NCI-H82 treated with DMSO at 0.1 percent for 48 hours (cell line): Measurements from ENCODE around the gene BEND6.
"Not testable (repeated sequence)": the region's sequence is repeated elsewhere in the genome, so short reads cannot be mapped to it uniquely, and the experiment has no call there.

Source experiments
- DNase-seq: peaks from one replicate; lab custom pipeline; 2025; ENCODE audit not compliant: unreplicated experiment; lab: John Stamatoyannopoulos, UW

The BEND6 gene

DNA sequence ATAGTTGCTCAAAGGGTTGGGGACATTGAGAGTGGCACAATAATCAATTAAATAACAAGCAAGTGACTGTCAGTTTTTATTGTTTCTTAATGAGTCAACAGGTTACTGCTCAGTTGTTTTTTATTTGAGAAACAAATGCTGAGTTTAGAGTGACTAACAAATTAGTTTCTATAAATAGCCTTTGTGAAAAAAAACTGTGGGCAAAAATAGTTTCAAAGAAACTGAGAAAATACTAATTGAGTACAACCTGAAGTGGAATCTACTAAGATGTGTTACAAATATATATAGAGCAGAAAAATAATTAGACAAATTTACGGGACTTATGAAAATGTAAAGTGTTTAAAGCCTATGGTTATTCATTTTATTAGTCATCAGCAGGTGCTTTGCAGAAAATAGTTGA, 22.3 kb downstream of the BEND6 start:
- DNase-seq = no peak

DNA sequence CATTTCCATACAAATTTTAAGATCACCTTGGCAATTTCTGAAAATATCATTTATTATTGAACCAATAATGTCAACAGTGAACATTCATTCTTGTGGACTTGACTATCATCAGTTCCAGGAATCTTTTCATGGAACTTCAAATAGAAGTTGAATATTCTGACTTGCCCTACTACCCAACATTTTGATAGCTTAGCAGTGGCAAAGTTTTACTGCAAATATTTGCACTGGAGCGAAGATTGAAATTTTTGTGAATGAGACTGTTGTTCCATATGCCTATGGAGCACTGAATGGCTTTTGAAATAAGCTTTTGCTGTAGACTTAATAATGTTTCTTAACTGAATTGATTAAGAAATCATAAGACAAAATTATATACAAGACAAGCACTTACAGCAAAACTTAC, 23.6 kb downstream of the BEND6 start:
- DNase-seq = no peak

DNA sequence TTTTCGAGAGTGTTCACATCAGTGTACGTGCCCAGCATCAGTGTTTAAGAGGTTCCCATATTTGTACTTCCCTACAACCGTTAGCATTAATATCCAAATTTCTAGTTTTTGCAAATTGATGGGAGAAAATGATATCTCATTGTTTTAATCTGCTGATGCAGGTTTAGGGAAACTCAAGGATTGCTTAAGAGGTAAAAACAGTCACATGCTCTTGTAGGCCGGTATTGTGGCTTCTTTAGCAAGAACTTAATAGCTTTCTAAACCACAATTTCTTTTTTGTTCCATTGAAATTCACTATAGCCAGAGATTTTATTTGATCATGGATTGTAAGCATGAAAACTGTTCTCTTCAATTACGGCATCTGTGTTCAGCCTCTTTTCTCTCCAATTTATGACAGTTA, 29.5 kb downstream of the BEND6 start:
- DNase-seq = no peak

DNA sequence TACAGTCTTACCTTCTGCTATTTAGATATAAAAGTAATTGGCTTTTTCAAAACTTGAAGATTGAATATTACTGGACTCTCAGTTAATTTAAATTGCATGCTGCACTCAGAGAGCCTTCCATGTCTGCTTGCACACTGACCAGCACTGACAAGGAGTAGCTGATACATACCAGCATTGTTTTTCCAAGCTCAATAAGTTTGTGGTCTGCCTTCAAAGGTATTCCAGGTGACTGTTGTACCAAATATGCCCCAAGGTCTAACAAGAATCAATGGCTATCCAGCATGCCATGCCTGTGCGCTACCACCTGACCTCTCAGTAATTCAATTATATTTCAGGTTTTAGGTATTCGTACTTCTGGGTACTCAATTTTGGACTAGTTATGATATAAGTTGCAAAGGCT, 30.0 kb downstream of the BEND6 start:
- DNase-seq = no peak

DNA sequence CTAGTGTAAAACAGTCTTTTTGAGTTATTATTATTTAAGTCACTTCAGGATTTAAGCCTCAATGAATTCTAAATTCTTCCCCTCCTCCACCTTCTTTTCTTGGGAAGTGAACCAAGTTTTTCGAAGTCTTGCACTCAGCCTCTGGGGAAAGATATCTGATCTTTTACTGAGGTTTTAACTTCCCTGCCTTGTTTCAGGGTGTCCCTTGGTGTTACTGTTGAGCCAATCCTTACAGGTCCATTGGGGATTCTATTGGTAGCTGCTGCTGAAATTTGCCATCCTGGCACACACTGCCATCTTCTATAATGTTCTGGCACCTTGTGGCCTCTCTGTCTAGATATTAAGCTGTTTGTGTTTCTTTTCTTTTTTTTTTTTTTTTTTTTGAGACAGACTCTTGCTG, 31.7 kb downstream of the BEND6 start:
- DNase-seq = no peak

DNA sequence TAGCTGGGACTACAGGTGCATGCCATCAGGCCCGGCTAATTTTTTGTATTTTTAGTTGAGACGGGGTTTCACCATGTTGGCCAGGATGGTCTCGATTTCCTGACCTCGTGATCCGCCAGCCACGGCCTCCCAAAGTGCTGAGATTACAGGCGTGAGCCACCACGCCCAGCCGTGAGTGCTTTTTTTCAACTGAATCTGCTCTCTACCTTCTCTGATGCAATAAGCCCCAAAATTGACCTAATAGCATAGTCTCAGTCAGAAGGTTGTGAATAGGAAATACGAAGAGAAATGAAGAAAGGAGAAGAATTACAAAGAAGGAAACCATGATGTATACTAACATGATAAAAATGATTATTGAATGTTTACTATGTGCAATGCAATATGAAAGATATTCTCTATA, 33.2 kb downstream of the BEND6 start:
- DNase-seq = no peak

DNA sequence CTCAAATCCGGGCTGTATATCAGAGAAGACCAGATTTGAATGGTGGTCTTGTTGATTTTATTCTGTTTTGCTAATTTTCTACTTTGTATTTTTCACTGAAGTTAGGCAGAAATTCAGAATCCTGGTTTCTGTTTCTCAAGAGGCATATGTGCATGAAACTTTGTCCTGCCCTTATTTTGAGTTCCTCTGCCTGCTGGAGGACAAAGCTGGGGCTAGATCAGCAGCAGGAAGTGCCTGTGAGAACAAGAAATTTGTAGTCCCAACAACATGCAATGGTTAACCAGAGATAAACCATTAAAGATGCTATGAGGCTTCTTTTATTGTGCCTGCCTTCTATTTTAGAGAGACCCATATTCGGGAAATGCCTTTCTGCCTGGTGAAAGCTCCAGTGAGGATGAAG, 37.1 kb downstream of the BEND6 start:
- DNase-seq = no peak

DNA sequence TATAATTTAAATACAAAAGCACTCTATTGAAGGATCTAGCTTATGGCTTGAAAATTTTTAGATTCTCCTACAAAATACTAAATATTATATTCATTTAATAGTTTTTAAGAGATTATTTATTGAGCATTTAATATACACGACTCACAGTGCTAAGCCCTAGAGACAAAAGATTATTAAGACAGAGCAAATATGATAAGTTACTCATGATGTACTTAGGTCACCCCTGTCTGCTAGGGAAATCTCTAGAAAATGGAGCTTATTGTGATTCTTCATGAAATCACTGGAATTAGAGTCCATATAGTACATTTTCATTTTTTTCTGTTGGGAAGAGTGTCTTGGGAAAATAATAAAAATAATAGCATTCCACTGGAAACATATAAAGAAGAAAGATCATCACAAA, 37.8 kb downstream of the BEND6 start:
- DNase-seq = no peak

DNA sequence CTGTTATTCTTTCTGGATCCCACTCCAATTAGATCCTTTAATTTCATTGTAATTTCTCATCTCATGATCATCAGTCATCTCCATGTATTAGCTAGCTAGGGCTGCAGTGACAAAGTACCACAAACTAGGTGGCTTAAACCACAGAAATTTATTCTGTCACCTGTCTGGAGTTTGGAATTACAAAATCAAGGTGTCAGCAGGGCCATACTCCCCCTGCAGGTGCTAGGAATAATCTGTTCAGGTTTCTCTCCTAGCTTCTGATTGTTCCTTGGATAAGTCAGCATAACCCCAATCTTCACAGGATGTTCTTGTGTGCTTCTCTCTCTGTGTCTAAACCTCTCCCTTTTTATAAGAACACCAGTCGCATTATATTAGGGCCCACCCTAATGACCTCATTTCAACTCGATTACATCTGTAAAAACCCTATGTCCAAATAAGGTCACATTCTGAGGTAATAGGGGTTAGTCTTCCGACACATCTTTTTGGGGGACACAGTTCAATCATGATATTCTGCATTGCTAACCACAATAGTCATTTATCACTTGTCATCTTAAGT, 40.5 kb downstream of the BEND6 start:
- DNase-seq = no peak

DNA sequence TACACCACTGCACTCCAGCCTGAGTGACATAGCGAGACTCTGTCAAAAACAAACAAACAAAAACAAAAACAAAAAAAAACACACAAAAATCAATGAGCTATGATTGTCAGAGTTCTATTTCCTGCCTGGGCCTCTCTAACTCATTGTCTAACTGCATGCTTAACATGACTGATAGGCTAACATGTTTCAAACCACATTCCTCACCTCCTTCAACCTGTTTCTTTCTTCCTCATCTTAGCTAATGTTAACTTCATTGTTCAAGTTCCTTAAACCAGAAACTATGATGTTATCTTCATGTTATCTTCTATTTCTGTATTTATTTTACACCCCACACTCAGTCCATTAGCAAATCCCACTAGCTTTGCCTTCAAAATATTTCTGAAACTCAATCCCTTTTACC, 41.5 kb downstream of the BEND6 start:
- no peak for DNase-seq

DNA sequence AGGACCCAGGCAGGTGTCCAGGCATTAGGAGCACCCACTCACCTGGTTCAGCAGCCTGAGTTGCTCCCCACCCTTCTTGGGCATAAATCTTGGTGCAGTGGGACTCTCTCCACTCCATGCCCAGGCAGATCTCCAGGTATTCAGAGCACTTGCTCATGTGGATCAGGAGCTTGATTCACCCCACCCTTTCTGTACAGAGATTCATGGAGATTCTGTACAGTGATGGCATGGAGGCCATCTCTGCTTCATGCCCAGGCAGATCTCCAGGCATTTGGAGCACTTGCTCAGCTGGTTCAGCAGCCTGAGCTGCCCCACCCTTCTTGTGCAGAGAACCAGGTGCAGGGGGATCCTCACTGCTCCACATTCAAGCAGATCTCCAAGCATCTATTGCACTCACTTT, 44.1 kb downstream of the BEND6 start:
- DNase-seq = no peak

DNA sequence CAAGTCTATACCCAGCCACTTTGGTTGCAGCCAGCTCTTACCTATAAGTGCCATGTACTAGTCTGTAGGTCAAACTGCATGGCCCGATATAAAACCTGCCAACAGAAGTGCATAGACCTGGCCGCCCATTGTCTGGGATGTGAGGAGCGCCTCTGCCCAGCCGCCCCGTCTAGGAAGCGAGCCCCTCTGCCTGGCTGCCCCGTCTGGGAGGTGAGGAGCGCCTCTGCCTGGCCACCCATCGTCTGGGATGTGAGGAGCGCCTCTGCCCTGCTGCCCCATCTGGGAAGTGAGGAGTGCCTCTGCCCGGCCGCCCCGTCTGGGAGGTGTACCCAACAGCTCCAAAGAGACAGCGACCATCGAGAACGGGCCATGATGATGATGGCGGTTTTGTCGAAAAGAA, 44.8 kb downstream of the BEND6 start:
- DNase-seq = not testable (repeated sequence)

DNA sequence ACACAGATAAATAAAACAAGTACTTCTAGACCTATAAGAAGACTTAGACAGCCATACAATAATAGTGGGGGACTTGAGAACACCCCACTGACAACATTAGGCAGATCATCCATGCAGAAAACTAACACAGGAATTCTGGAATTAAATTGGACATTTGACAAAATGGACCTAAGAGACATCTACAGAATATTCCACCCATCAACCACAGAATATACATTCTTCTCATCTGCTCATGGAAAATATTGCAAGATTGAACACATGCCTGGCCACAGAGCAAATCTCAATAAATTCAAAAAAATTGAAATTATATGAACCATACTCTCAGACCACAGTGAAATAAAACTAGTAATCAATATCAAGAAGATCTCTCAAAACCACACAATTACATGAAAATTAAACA, 47.3 kb downstream of the BEND6 start:
- DNase-seq = no peak

DNA sequence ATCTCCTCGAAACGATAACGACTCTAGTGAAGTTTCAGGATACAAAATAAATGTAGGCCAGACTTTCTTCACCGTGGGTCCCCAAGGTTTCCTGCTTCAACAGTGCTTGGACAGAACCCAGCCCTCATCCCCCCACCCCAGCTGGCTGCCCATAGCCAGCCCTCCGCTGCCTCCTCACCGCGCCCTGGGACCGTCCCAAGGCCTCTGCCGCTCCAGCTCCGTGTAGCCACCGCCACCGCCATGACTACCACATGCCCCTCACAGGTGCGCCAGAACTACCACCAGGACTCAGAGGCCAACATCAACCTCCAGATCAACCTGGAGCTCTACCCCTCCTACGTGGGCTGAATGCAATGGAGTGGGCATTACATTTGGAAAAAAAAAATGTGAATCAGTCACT, 49.4 kb downstream of the BEND6 start:
- no peak for DNase-seq

DNA sequence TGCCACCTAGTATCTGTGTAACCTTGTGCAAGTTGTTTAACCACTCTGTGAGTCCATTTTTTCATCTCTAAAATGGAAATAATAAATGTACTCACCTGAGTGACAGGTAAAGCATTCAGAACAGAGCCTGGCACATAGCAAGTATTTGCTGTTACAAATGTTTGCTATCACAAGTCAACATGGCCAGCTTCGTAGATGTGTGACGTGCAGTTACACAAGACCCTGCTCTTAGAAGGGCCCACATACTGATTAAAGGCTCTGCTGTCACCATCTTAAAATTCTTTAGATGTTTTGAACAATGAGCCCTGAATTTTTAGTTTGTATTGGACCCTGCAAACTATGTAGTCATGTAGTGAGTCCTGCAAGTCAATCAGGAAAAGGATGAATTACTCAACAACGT, 51.2 kb downstream of the BEND6 start:
- no peak for DNase-seq

DNA sequence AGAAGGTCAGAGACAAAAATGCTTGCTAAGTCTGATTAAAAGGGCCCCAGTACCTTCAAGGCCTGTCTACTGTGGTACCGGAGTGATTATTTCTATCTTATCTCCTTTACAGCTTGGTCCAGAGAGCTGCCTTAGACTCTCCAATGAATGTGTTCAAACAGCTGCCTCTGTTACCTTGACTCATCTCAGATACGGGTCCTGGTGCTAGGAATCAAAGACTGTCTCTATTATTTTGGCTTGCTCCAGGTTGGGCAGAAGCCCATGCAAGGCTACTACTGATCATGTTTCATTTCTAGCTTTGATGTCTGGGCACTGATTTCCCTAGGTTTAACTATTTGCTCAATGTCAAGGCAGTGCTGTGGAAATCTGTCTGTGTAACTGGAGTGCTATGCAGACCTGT, 53.2 kb downstream of the BEND6 start:
- not testable (repeated sequence) for DNase-seq

DNA sequence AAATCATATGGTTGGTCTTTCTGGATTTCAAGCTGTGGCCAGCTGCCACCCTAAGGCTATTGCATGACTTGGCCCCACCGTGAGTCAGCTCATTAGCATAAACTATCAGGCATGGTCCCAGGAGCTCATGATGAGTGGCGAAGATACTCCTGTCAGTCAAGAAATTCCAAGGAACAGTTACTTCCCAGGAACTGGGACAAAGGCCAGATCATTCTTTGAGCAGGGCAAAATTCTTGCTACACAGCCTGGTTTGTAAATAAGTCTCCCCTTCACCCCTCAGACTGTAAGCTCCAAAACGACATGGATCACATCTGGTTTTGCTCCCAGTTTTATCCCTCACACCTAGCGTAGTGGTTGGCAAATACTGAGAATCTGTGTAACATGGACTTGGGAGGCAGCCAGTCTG, 58.6 kb downstream of the BEND6 start:
- no peak for DNase-seq

DNA sequence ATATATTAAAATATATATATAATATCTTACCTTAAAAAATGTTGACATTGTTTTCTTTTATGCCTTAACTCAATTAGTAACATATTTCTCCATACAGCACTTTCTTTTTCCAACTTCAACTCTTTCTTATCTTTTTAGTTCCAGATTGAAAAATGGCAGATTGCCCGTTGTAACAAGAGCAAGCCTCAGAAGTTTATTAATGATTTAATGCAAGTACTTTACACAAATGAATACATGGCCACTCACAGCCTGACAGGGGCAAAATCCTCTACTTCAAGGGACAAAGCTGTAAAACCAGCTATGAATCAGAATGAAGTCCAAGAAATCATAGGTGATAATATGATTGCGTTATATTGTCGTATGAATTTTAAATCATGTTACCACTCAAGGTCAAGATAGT, 62.2 kb downstream of the BEND6 start:
- DNase-seq = no peak

DNA sequence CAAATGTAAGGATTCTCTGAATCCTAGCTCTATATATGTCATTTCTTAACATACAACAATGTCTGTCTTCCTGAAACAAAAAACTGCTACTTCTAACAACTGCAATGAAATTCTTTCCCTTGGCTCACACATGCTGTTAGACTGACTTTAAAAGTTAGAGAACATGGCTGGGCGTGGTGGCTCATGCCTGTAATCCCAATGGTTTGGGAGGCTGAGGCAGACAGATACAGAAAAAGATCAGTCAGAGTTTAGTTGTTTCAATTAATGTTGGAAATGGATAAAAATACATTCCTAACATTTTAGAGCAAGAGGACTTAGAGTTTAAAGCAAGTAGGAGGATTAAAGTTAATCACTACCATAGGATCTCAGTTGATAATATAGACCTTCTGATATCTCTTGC, 62.9 kb downstream of the BEND6 start:
- no peak for DNase-seq

DNA sequence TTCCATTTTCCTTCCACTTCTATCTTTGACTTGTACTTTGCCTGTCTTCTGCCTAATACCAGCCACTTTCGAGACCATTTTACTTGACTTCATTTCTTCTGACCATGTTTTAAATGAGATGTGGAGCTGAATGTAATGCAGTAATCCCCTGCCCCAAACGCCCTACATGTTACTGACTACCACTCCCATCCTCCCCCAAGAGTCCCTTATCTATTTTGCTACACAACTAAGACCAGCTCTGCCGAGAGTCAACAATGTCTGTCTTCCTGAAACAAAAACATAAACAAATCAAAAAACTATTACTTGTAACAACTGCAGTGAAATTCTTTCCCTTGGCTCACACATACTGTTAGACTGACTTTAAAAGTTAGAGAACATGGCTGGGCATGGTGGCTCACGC, 64.5 kb downstream of the BEND6 start:
- DNase-seq = no peak

DNA sequence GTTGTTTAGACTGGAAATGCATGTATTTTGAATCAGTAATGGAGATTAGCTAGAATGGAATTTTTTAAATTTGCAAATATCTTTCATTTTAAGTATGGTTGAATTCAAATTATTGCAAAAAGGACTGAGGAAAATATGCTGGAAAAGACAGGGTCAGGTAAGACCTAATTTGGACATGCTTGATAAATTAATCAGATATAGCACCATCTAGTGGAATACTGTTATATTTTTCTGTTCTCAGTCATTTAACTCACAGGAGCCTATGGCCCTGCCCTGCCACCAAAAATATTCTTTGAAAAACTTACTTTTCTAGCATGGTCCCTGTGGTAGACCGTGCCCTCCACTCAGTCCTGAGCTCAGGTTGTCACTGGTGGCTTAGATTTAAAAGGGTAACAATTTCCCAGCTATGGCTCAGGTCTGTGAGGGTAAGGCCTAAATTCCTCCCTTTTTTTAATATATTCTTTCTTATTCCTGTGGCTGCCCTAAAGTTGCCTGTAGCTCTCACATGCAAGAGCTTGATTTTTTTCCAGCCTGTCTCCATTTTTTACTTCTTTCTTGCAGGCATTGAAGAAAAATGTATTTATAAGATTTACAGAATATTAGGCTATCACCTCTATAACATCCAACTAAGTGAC, 66.3 kb downstream of the BEND6 start:
- DNase-seq = peak; percentile 36

DNA sequence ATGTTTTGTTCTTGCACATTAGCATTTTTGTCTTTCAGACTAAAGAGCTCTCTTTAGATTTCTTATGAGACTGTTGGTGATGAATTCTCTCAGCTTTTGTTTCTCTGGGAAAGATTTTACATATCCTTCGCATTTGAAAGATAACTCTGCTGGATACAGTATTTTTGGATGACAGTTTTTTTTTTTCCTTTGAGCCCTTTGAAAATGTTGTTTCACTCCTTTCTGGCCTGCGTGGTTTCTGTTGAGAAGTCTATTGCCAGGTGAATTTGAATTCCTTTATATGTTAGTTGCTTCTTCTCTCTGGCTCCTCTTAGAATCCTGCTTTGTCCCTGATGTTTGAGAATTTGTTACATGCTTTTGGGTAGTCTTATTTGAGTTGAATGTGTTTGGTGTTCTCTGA, 69.4 kb downstream of the BEND6 start:
- no peak for DNase-seq

DNA sequence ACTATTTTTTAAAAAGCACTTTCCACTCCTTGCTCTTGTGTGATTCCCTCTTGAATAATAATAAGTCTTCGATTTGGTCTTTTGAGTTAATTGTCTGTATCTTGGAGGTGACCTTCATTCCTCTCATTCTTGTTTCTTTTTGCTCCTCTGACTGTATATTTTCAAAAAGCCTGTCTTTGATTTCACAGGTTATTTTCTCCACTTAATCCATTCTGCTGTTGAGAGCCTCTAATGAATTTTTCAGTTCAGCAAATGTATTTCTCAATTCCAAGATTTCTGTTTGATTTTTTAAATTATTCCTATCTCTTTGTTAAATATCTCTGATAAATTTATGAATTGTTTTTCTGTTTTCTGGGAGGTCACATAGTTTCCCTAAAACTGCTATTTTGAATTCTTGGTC, 69.9 kb downstream of the BEND6 start:
- DNase-seq = no peak
